Stimulated activated CD8-positive, alpha-beta memory T cell treated with anti-CD3 and anti-CD28 coated beads, Interleukin-12 subunit alpha, Interleukin-12 subunit beta, amount 100 ng/mL, for 4 hours (primary cell): ENCODE results near the gene IQSEC2.

Experiments used
- DNase-seq: peaks from one replicate; pipeline ENCODE4 v3.0.0-alpha.2; 2020; ENCODE audit warnings: low read depth

IQSEC2 gene

GRCh38 chrX:53281321-53281822 is at the start of gene IQSEC2:
TSS of gene IQSEC2 (minus strand) at chrX:53281584.
- no peak for DNase-seq

DNA sequence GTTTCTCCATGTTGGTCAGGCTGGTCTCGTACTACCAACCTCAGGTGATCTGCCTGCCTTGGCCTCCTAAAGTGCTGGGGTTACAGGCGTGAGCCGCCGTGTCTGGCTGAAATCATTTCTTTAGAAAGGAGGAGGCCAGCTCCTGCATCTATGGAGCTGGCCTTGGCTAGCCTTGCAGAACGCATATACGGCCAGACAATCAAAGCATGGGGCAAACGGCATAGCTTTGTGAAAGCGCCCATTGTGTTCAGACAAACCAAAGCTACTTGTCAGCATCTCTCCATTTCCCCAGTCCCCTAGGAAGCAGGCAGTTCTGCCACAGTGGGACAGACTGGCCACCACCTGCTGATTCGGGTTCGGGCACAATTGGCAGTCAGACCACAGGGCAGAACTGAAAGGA is 48.9 kb upstream of the IQSEC2 start:
- DNase-seq, result no peak

DNA sequence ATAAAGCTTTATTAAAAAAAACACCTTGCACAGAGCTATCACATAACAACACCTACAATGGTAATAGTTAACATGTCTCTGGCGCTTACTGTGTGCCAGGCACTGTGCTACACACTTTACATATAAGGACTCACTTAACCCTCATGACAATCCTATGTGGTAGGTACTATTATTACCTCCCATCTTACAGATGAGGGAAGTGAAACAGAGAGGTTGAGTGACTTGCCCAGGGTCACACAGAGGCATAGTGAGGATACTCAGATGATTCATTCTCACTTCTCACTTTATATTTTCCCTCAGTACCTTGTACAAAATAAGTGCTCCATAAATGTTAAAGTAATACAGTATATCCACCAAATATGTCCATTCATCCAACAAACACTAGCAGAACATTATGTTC is 43.4 kb upstream of the IQSEC2 start:
- no peak for DNase-seq

DNA sequence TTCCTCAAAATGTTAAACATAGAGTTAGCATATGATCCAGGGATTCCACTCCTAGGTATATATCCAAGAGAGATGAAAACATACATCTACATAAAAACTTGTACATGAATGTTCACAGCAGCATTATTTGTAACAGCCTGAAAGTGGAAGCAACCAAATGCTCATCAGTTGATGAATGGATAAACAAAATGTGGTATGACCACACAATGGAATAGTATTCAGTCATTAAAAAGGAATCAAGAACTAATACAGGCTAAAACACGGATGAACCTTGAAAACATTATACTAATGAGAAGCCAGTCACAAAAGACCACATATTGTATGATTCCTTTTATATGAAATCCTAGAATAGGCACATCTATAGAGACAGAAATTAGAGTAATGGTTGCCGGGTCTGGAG is 42.7 kb upstream of the IQSEC2 start:
- no peak for DNase-seq

- DNase-seq, result no peak
Measured at GRCh38 chrX:53323196-53323595, 41.8 kb upstream of the IQSEC2 start.

DNA sequence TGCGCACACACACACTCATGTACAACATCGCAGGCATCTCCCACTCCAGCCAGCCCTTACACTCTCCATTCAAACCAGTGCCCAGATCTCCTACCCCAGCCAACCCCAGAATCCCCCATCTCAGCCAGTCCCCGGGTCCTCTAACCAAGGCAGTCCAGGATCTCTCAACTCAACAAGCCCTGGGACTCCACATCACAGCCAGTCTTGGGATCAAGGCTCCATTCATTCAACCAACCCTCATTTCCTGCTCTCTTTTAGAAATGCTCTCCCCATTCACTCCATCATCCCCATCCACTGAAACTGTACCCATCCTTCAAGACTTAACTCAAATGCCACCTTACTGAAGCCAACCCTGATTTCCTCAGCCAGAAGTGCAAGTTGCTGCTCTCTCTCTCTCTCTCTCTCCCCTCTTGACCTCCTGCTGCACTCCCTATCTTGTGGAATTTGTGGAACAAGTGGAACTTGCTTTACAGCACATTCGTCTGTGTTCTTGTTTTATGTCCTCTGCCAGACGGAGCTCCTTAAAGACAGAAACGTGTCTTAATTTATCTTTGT is 40.6 kb upstream of the IQSEC2 start:
- no peak for DNase-seq

DNA sequence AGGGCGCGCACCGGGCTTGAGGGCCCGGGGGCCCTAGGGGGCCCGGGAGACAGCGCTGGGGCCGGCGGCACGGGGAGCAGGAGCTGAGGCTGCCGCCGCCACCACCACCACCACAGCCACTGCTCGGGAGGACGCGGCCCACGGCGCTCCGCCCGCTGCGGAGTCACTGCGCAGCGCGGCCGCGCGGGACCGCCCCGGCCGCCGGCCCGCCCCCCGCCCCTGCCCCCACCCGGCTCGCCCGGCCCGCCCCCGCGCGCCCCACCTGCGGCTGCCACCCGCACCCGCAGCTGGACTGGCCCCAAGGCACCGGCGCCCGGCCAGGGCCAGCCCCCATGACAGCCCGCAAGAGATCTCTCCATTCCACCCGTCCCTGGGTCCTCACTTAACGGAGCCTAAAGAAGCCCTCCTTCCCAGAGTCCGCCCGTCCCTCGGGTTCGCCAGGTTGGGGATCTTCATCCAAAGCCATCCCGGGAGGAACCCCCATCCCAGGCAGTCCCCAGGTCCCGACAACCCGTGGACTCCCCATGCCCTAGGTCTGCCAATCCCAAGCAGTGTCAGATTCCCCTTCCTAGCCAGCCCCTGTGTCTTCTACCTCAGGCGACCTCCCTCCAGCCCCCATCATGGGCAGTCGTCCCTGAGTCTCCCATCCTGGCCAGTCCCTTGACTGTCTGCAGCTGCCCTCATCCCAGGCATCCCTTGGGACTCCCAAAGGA is 40.0 kb upstream of the IQSEC2 start:
- no peak for DNase-seq

DNA sequence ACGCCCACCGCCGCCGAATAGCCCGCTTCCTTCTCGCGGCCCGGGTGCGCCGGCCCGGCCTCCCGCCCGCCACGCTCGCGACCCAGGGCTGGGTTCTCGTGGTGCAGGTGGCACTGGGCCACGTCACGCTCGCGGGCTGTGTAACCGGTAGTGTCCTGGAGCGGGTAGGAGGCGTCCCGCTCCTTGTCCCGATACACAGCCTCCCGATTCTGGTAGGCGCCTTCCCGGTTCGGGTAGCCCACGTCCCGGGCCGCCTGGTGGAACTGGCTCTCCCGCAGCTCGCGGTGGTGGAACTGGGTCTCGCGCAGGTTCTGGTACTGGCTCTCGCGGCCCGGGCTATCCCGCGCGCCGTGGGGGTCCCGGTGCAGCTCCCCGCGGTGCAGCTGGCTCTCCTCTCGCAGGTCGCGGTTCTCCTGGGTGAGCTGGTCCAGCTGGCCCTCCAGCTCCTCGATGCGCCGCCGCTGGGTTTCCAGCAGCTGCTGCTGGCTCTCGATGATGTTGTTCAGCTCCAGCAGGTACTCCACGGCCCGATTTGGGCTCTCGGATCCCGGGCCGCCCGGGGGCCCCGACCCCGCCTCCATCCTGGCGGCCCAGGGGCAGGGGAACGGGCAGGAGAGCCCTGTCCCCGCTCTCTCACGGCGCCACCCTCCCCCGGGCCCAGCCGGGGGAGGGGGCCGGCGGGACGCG is 39.3 kb upstream of the IQSEC2 start:
- no peak for DNase-seq

DNA sequence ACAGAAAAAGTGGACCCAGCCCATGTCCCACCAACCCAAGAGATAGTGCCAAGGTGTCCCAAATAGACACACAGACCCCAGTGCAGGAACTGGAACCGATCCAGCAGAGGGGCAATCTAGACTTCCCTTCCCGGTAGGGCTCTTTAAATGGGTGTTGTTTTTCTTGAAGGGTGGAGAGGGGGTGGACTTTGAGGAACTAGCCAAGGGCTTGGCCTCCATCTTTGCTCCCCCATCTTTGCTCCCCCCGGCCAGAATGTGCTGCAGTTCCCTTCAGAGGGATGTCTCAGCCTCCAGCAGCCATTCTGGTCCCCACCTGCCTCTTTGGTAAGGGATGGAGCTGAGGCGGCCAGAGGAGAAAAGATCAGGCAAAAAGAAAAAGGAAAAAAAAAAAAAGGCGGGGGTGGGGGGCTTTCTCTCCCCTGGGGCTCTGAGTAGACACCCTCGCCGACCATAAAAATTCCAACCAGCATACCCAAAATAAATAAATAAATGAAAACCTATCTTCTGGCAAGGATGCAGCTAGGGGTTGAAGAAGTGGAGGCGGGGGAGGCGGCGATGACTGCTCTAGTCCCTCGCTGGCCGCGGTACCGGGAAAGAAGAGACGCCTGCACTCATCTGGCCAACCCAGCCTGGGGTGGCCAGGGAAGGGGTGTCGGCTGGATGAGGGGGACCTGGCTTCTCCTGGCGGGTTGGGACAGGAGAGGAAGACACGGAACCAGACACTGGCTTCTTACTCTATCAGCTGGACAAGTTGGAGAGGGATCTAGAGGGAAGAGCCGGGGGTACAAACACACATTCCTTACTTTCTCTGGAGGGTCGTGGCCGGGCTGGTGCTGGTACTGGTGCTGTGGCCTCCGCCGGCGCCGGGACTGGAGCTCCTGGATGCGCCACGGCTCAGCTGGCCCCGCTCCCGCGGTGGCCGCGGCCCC is 38.5 kb upstream of the IQSEC2 start:
- no peak for DNase-seq

DNA sequence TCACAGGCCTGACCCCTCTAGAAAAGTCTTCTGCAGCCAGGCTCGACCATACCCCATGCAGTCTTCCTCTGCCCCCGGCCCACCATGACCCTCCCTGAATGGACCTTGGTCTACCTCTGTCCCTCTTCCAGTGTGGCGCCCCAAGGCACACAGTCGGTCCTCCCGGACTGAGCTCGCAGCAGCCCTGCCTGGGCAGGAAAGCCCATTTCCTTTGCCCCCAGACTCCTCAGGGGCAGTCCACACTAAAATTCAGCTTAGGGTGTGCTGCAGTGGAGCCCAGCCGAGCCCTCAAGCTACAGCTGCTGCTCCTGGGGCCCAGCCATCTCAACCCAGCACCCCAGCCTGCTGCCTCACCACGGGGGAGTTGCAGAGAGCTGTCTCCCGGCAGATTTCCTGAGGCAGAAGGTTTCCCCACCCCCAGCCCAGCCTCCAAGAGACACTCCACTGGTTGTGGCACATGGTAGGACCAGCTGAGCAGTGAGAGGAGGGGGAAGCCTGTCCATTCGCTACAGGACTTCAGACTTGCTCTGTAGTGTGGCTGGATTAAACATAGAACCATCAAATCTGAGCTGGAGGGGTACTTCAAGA is 37.5 kb upstream of the IQSEC2 start:
- DNase-seq, result no peak

DNA sequence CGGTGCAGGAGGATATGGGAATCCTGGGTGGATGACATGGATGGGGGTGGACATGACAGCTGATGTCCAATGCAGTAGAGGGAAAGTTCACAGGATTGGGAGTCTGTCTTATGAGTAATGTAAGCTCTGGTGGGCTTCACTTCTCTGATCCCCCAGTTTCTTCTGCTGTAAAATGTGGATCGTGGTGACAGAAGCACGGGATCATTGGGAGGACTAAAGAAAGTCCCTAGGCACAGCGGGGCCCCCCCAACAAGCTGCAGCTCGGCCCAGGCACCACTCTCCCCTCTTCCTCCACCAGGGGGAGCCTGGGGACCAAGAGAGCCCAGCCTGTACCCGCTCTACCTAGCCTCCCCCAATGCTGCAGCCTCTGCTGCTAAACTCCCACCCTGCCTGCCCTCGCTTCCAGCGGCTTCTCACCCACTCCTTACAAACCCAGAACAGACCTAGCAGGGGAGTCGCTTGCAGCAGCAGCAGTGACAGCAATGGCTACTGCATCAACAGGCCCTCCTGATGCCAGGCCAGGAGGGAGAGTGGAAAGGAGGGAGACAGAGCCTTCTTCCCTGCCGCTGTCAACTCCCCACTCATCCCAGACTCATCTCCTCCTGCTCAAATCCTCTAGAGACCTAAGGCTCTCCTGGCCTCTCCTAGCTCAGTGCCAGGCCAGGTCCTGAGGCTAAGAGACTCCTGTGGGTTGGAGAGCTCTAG is 36.1 kb upstream of the IQSEC2 start:
- DNase-seq, result peak; percentile 49

- DNase-seq, result no peak
Measured at GRCh38 chrX:53316860-53317237, 35.5 kb upstream of the IQSEC2 start.

DNA sequence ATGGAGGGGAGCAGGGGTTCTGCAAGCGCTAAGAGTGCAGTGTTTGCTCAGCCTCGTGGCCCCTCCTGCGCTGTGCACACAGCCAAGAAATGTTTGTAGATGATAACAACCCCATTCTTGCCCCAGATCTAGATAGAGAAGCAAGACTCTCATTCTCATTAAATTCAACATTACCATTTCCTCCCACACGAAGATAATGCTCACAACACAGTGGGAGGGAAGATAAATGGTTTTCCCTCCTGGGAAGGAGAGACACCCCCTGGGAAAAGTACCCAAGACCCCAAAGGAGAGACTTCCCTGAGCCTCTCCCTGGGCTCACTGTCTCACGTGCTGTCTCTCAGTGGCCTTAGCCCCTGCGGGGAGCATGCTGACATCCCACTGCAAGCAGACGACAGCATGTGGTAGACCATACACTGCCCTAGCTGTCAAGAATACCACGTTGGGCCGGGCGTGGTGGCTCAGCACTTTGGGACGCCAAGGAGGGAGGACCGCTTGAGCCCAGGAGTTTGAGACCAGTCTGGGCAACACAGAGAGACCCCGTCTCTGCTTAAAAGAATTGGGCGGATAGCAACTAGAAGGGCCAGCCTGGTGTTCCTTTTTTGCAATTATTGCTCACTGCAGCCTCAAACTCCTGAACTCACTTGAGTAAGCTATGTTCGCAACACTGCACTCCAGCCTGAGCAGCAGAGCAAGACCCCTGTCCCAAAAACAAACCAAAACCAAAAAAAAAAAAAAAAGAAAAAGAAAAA is 34.9 kb upstream of the IQSEC2 start:
- no peak for DNase-seq

DNA sequence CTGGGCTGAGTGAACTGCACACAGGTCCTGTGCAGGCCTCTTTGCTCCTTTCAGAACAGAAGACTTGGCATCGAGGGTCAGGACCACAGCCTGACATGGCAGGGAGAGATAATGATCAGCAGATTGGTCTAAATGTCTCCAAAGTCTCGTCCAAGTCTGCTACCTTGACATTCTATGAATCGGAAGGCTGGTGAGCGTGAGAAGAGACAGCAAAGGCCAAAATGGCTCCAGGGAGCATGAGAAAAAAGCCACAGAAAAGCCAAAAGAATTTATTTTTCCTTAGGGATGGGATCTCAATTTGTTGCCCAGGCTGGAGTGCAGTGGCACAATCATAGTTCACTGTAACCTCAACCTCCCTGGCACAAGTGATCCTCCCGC is 32.3 kb upstream of the IQSEC2 start:
- DNase-seq, result no peak

GRCh38 chrX:53312946-53313727 is 31.8 kb upstream of the IQSEC2 start:
- DNase-seq, result no peak

- DNase-seq, result no peak
Measured at GRCh38 chrX:53309837-53310236, 28.5 kb upstream of the IQSEC2 start.

GRCh38 chrX:53308836-53309235 is 27.5 kb upstream of the IQSEC2 start:
- DNase-seq, result no peak

DNA sequence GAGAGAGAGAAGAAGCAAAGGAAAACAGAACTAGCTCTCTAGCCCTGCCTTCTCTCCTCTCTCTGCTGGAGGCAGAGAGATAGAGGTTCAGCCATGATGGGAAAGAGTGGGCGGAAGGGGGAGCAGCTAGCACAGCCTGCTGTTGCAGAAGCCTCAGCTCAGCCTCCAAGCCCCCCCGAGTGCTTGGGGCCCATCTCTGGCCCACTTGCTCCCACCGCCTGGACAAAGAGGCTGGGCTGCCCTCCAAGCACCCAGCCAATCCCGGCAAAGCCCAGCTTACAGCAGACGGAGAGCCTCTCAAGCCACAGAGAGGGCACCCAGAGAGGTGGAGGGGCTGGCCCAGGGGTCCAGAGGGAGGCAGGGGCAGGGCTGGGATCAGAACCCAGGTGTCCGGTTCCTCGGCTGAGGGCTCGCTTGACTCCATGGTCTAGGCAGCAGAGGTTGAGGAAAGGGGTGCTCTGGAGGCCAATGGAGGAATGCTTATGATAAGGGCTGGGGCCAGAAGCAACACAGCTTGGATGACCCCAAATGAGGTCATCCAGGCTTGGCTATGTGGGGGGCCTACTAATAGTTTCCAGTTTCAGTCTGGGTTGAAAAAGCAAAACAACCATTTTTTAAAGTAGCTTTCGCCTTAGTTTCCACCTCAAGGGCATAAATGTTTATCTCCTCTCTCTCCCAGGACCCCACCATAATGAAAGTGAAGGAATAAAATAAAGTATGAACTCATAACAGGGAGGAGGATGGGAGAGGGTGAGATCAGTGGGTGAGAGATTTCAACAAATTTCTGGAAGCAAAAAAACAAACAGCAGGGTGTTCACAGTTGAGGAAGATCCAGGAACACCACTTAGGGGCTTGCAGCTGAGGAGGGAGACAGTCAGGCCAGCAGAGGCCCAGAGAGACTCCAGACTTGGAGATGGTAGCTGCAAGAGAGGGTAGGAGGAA is 24.9 kb upstream of the IQSEC2 start:
- DNase-seq, result no peak
